ENCODE results near the gene HNRNPH1.

- TF ChIP-seq POLR2A (IDR thresholded peaks at IDR 0.05; ENCODE audit: low read length), result no peak
- TF ChIP-seq GATA1 (IDR thresholded peaks at IDR 0.05; ENCODE audit: low read depth, low read length), result no peak
Measured at GRCh38 chr5:179623906-179624741, 653 bp upstream of the HNRNPH1 start.

All from erythroblast (primary cell).